ENCODE results near the gene CDH4. TPM values are rescaled to one million over a fixed set of nuclear protein-coding genes. Genes with fewer than 3 reads are reported as not detected.

CDH4 gene
- total RNA-seq, 2 donors from 2014 or later: not detected

- no peak for TF ChIP-seq CTCF (IDR thresholded peaks at IDR 0.05)
- Histone ChIP-seq H3K27ac (no peak overlapping the region), H3K27me3 (replicated peaks; ENCODE audit: insufficient read depth) (no peaks in the 10 kb centered on the region), H3K4me3 (no peak overlapping the region), H3K36me3 (no peaks in the 10 kb centered on the region), H3K4me1 (ENCODE audit: control insufficient read depth in 1 of 2, low read depth in 2 of 2) (no peaks in the 10 kb centered on the region), H3K9me3 (no peaks in the 10 kb centered on the region)
- ATAC-seq (ENCODE audit: insufficient number of reproducible peaks, low FRiP score, low read depth) (no peak), DNase-seq (ENCODE audit: low spot score) (no peak)
Observed at GRCh38 chr20:61572789-61573188, 320.7 kb downstream of the CDH4 start.

- Histone ChIP-seq H3K4me3 (no peak overlapping the region), H3K9me3 (no peaks in the 10 kb centered on the region), H3K27me3 (replicated peaks; ENCODE audit: insufficient read depth) (no peaks in the 10 kb centered on the region), H3K4me1 (ENCODE audit: control insufficient read depth in 1 of 2, low read depth in 2 of 2) (no peaks in the 10 kb centered on the region), H3K27ac (no peak overlapping the region), H3K36me3 (no peaks in the 10 kb centered on the region)
- no peak for TF ChIP-seq CTCF (IDR thresholded peaks at IDR 0.05)
- DNase-seq (ENCODE audit: low spot score) (no peak), ATAC-seq (ENCODE audit: insufficient number of reproducible peaks, low FRiP score, low read depth) (no peak)
Observed at GRCh38 chr20:61573415-61574305, 321.6 kb downstream of the CDH4 start.

- Histone ChIP-seq H3K9me3 (no peaks in the 10 kb centered on the region), H3K4me3 (no peak overlapping the region), H3K27ac (no peak overlapping the region), H3K4me1 (ENCODE audit: control insufficient read depth in 1 of 2, low read depth in 2 of 2) (no peaks in the 10 kb centered on the region), H3K27me3 (replicated peaks; ENCODE audit: insufficient read depth) (no peaks in the 10 kb centered on the region), H3K36me3 (no peaks in the 10 kb centered on the region)
- DNase-seq (ENCODE audit: low spot score): no peak
- no peak for ATAC-seq (ENCODE audit: insufficient number of reproducible peaks, low FRiP score, low read depth)
- TF ChIP-seq CTCF (IDR thresholded peaks at IDR 0.05): no peak
Observed at GRCh38 chr20:61575151-61575937, 323.3 kb downstream of the CDH4 start.

- ATAC-seq (ENCODE audit: insufficient number of reproducible peaks, low FRiP score, low read depth): no peak
- no peaks in the 10 kb centered on the region for H3K36me3 ChIP-seq
- TF ChIP-seq CTCF (IDR thresholded peaks at IDR 0.05): no peak
Observed at GRCh38 chr20:61576372-61576771, 324.3 kb downstream of the CDH4 start.

GRCh38 chr20:61577065-61577464 is 325.0 kb downstream of the CDH4 start:
- no peaks in the 10 kb centered on the region for H3K36me3 ChIP-seq
- no peak for DNase-seq (ENCODE audit: low spot score)
- no peak overlapping the region for H3K27ac ChIP-seq
- H3K27me3 ChIP-seq (replicated peaks; ENCODE audit: insufficient read depth): no peaks in the 10 kb centered on the region
- H3K4me1 ChIP-seq (ENCODE audit: control insufficient read depth in 1 of 2, low read depth in 2 of 2): no peaks in the 10 kb centered on the region
- ATAC-seq (ENCODE audit: insufficient number of reproducible peaks, low FRiP score, low read depth): no peak
- no peak overlapping the region for H3K4me3 ChIP-seq
- no peak for TF ChIP-seq CTCF (IDR thresholded peaks at IDR 0.05)
- H3K9me3 ChIP-seq: no peaks in the 10 kb centered on the region

More at GRCh38 chr20:61576372-61576771, 324.3 kb downstream of the CDH4 start:
- DNase-seq (ENCODE audit: low spot score): no peak
- Histone ChIP-seq H3K9me3 (no peaks in the 10 kb centered on the region), H3K4me1 (ENCODE audit: control insufficient read depth in 1 of 2, low read depth in 2 of 2) (no peaks in the 10 kb centered on the region), H3K27me3 (replicated peaks; ENCODE audit: insufficient read depth) (no peaks in the 10 kb centered on the region), H3K4me3 (no peak overlapping the region), H3K27ac (no peak overlapping the region)
